Transverse colon (tissue), 4 donors: Measurements from ENCODE around the gene HDHD5. TPM values are rescaled to one million over a fixed set of nuclear protein-coding genes. Genes with fewer than 3 reads are reported as not detected.

Source experiments
- DNase-seq: peaks from one replicate; pipeline ENCODE4 v3.0.0-alpha.2; 2019
- H3K27ac ChIP-seq, 4 donors: fragments of 200-600 bp; sonication (generic); 2 replicates each; pipeline ENCODE4 v1.5.1; 2016 to 2018; ENCODE audit warnings: inconsistent platforms in 4 of 4
- H3K27me3 ChIP-seq: fragments of 200-600 bp; sonication (generic); 2 replicates; pipeline ENCODE4 v1.5.1; 2017; ENCODE audit warnings: inconsistent platforms
- H3K36me3 ChIP-seq, 4 donors: fragments of 200-600 bp; sonication (generic); 2 replicates each; pipeline ENCODE4 v1.5.1; 2017 to 2019; ENCODE audit warnings: inconsistent platforms in 4 of 4
- H3K4me1 ChIP-seq, 4 donors: fragments of 200-600 bp; sonication (generic); 2 replicates each; pipeline ENCODE4 v1.5.1; 2017 to 2020; ENCODE audit warnings: inconsistent platforms in 4 of 4
- H3K4me3 ChIP-seq, 4 donors: fragments of 200-600 bp; sonication (generic); 1 replicate in 1 of 4; 2 replicates in 3 of 4; pipeline versions ENCODE4 v1.5.1 to v1.6.1; 2017 to 2019; ENCODE audit warnings: inconsistent platforms in 4 of 4
- H3K9me3 ChIP-seq, 2 donors: fragments of 200-600 bp; sonication (generic); 2 replicates each; pipeline ENCODE4 v1.5.1; 2017 to 2019; ENCODE audit warnings: inconsistent platforms in 2 of 2
- CTCF ChIP-seq, 5 experiments: fragments of 200-600 bp in 3 of 5; fragments of 450-650 bp in 2 of 5; sonication (generic) in 3 of 5; IDR thresholded peaks; 1 replicate in 2 of 5; 2 replicates in 3 of 5; pipeline ENCODE4 v1.5.1; 2016 to 2017; ENCODE audit warnings: antibody characterized with exemption in 5 of 5, inconsistent platforms in 3 of 5, mild to moderate bottlenecking in 2 of 5, moderate library complexity in 1 of 5
- EP300 ChIP-seq: sonication (generic); formaldehyde crosslinking; IDR thresholded peaks from one replicate; pipeline ENCODE4 v1.6.1; 2017; ENCODE audit warnings: antibody characterized with exemption, low read depth
- POLR2A ChIP-seq: fragments of 450-650 bp; IDR thresholded peaks from one replicate; pipeline ENCODE4 v1.6.1; 2016; ENCODE audit warnings: antibody characterized with exemption, mild to moderate bottlenecking, moderate library complexity
- POLR2AphosphoS5 ChIP-seq, 3 donors: sonication (generic); formaldehyde crosslinking; IDR thresholded peaks; one replicate each; pipeline ENCODE4 v1.6.1; 2016; ENCODE audit warnings: antibody characterized with exemption in 3 of 3
- WGBS, 2 donors: methylation state at CpG; one replicate each; pipeline ENCODE4 v1.1.5; 2018; ENCODE audit warnings: low coverage in 1 of 2; 5-methylcytosine and 5-hydroxymethylcytosine counted together
- in situ Hi-C, 4 donors: fragments of 200-750 bp; cut with MboI; loops; one replicate each; pipeline versions ENCODE4 v1.15.0 to v1.15.1; 2017; ENCODE audit warnings: low sequenced_read_pairs in 3 of 4, low pct_ligation_motif_present in 1 of 4, low pct_unique_long_range_greater_than_20kb in 1 of 4
- intact Hi-C: fragments of 100-400 bp; cut with DNase I; formaldehyde crosslinking; loops from one replicate; pipeline ENCODE4 v1.15.1; 2023; ENCODE audit warnings: low total_unique reads
- total RNA-seq, 4 donors: library from RNA; depleted of rRNA; stranded (reverse); fragments of >200 nt; gene quantifications; one replicate each; pipeline ENCODE4 v1.1.0, GENCODE V29; 2016

HDHD5 gene
- total RNA-seq, 4 donors from 2014 or later = 24.7 to 51.9 (median 42.3) TPM

- WGBS, 2 donors = 72 to 76% methylated on average over 3 of the region's 3 CpGs
- no peaks in the 10 kb centered on the region for H3K27me3 ChIP-seq
- TF ChIP-seq EP300 (no peak), CTCF (IDR thresholded peaks at IDR 0.05) (no peak), POLR2A (no peak), POLR2AphosphoS5 (IDR thresholded peaks at IDR 0.05) (no peak)
- intact Hi-C loops (no loop called here), in situ Hi-C loops (no loop called here)
- no peak for DNase-seq
- H3K36me3 ChIP-seq = no peaks in the 10 kb centered on the region
- H3K27ac ChIP-seq = peak overlapping the region; percentile 89 to 95 (median 93)
- H3K4me3 ChIP-seq = peak overlapping the region in 2 of 4 donors; percentile 52 to 65
- H3K4me1 ChIP-seq = peaks cover 14 to 39% (median 23%) of the 10 kb centered on the region in 4 donors
- no peaks in the 10 kb centered on the region for H3K9me3 ChIP-seq
These were observed 1.4 kb downstream of the HDHD5 start for GRCh38 chr22:17157714-17158113.

- in situ Hi-C loops = no loop called here
These were observed 3.1 kb downstream of the HDHD5 start for GRCh38 chr22:17155941-17156340.

GRCh38 chr22:17152971-17153370, 6.1 kb downstream of the HDHD5 start:
- peaks cover 8 to 48% (median 16%) of the 10 kb centered on the region in 4 donors for H3K4me1 ChIP-seq
- no peaks in the 10 kb centered on the region for H3K27me3 ChIP-seq
- no peaks in the 10 kb centered on the region for H3K36me3 ChIP-seq
- H3K9me3 ChIP-seq = no peaks in the 10 kb centered on the region
- intact Hi-C loops (no loop called here), in situ Hi-C loops (no loop called here)
- DNase-seq = peak; percentile 46
- WGBS, 2 donors = 0 to 48% methylated on average over 1 to 3 of the region's 3 CpGs
- peak overlapping the region; percentile 11 to 63 (median 30) for H3K27ac ChIP-seq
- no peak overlapping the region for H3K4me3 ChIP-seq
- TF ChIP-seq EP300 (no peak), CTCF (IDR thresholded peaks at IDR 0.05) (no peak), POLR2AphosphoS5 (IDR thresholded peaks at IDR 0.05) (no peak), POLR2A (no peak)

More at GRCh38 chr22:17155941-17156340, 3.1 kb downstream of the HDHD5 start:
- intact Hi-C loops = no loop called here
- DNase-seq = no peak
- peaks cover 14 to 46% (median 25%) of the 10 kb centered on the region in 4 donors for H3K4me1 ChIP-seq
- 78 to 84% methylated on average over 3 of the region's 3 CpGs for WGBS, 2 donors
- no peak for TF ChIP-seq CTCF (IDR thresholded peaks at IDR 0.05)
- H3K9me3 ChIP-seq = no peaks in the 10 kb centered on the region
- no peaks in the 10 kb centered on the region for H3K36me3 ChIP-seq
- no peak overlapping the region for H3K4me3 ChIP-seq
- H3K27ac ChIP-seq = no peak overlapping the region
- H3K27me3 ChIP-seq = no peaks in the 10 kb centered on the region

- DNase-seq = no peak
- TF ChIP-seq EP300 (no peak), CTCF (IDR thresholded peaks at IDR 0.05) (no peak), POLR2AphosphoS5 (IDR thresholded peaks at IDR 0.05) (no peak), POLR2A (no peak)
- intact Hi-C loops = no loop called here
These were observed 6.7 kb downstream of the HDHD5 start for GRCh38 chr22:17152340-17152739.

More at GRCh38 chr22:17152340-17152739, 6.7 kb downstream of the HDHD5 start:
- Histone ChIP-seq H3K4me1 (peaks cover 2 to 41% (median 10%) of the 10 kb centered on the region in 4 donors), H3K27me3 (no peaks in the 10 kb centered on the region), H3K4me3 (no peak overlapping the region), H3K27ac (peak overlapping the region in 2 of 4 donors; percentile 41 to 63), H3K36me3 (no peaks in the 10 kb centered on the region), H3K9me3 (no peaks in the 10 kb centered on the region)
- 60 to 85% methylated on average over 1 to 6 of the region's 6 CpGs for WGBS, 2 donors
- in situ Hi-C loops = no loop called here
